Body of pancreas (tissue), 4 donors: ENCODE data around the gene IL1RL2.

ENCODE experiments used
- CTCF ChIP-seq, 7 experiments: fragments of 450-650 bp in 4 of 7; fragments of 200-600 bp in 3 of 7; sonication (generic) in 3 of 7; IDR thresholded peaks; one replicate each; pipeline ENCODE4 v1.5.1; 2016 to 2019; ENCODE audit warnings: antibody characterized with exemption in 7 of 7
- POLR2A ChIP-seq, 3 donors: fragments of 450-650 bp; IDR thresholded peaks; one replicate each; pipeline ENCODE4 v1.6.1; 2016; ENCODE audit warnings: antibody characterized with exemption in 3 of 3, mild to moderate bottlenecking in 2 of 3

GRCh38 chr2:102204638-102205037, 17.8 kb downstream of the IL1RL2 start:
- TF ChIP-seq CTCF (IDR thresholded peaks at IDR 0.05) (no peak), POLR2A (IDR thresholded peaks at IDR 0.05) (no peak)
